Right cardiac atrium (tissue), 5 donors: ENCODE measurements around the gene TULP4. TPM values are rescaled to one million over a fixed set of nuclear protein-coding genes. Genes with fewer than 3 reads are reported as not detected.

Experiments
- polyA plus RNA-seq: library from polyadenylated mRNA; stranded (reverse); fragments of 200-250 nt; gene quantifications from one replicate; pipeline ENCODE4 v1.2.3, GENCODE V29; 2013
- total RNA-seq, 4 donors: library from RNA; stranded (reverse); fragmentation: NEBNext Ultra II Directional; extraction: Animal tissue kit (Norgen Biotek cat#: 25700); gene quantifications; one replicate each; pipeline ENCODE4 v1.2.1, GENCODE V29; 2021
- donor health status: healthy with polysubstance abuse.
- donor health status: DM: no; HTN: yes; CAD: no.
- donor health status: DM: no; HTN: no; CAD: no.
- donor health status: DM: no; HTN: yes; CAD: no; lungs with severe emphysema.
- donor health status: DM: yes; HTN: yes; CAD: no.

Gene TULP4
- total and polyA plus RNA-seq, 5 donors: 14.7 to 228 (median 171) TPM

Other genes with a start within 250 kb of the TULP4 start
- 1 to 10 TPM; 4.5 to 7.0 (median 5.7) TPM for gene SERAC1, start 144.2 kb upstream of the TULP4 start, total RNA-seq
- gene SERAC1, start 144.2 kb upstream of the TULP4 start, polyA plus RNA-seq: 3.1 TPM
- 10 to 100 TPM; 22.4 to 33.2 (median 27.3) TPM for gene GTF2H5, start 144.1 kb upstream of the TULP4 start, total RNA-seq
- gene GTF2H5, start 144.1 kb upstream of the TULP4 start, polyA plus RNA-seq: 11.7 TPM
- 10 to 100 TPM; 16.0 to 24.5 (median 18.7) TPM for gene TMEM181, start 247.6 kb downstream of the TULP4 start, total RNA-seq
- 7.4 TPM for gene TMEM181, start 247.6 kb downstream of the TULP4 start, polyA plus RNA-seq